Frontal cortex (tissue), 4 donors: ENCODE measurements around the gene POMT1. TPM values are rescaled to one million over a fixed set of nuclear protein-coding genes. Genes with fewer than 3 reads are reported as not detected.
"Not testable (repeated sequence)": the region's sequence is repeated elsewhere in the genome, so short reads cannot be mapped to it uniquely, and the experiment has no call there.

Source experiments
- DNase-seq, 2 donors: peaks; one replicate each; pipeline ENCODE4 v3.0.0; 2012; ENCODE audit warnings: low spot score in 2 of 2
- FAIRE-seq: peaks from 2 replicates; lab custom pipeline; 2012; peaks lifted over from hg19 to GRCh38; lab: Jason Lieb, UNC
- total RNA-seq: library from RNA; depleted of rRNA; stranded (reverse); fragments of >200 nt; gene quantifications from one replicate; pipeline ENCODE4 v1.2.3, GENCODE V29; 2014
- donor health status: control.
- donor health status: control.
- donor health status: control.

POMT1 gene
- total RNA-seq, 1 donor from 2014 or later: 42.4 TPM

DNA sequence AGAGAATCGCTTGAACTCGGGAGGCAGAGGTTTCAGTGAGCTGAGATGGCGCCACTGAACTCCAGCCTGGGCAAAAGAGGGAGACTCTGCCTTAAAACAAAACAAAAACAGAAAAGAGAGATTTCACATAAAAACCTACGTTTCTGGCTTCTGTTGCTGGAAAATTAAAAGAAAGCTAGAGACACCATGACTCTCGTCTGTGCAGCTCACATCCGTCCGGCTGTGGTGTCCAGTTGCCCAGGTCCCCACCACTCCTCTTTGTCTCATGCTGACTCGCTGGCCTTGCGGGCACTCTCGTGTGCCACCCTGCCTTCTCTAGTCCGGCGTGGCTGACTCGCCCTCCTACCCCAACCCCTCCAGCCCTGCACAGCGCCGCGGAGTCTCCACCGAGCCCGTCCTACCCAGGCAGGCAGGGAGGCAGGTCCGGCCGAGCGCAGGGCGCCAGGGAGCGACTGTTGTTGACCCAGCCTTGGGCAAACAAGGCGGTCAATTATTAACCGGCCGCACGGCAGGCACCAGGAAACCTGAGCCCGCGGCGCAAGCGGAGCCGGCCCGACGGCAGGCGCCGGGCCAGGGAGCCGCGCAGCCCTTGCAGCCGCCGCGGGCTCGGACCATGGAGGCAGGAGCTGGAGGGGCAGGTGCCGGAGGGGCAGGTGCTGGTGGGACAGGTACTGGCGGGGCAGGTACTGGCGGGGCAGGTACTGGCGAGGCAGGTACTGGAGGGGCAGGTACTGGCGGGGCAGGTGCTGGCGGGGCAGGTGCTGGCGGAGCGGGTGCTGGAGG lies 42.5 kb downstream of the POMT1 start, which contains the start of gene PRRT1B:
Gene PRRT1B, plus strand, starts transcription at position 521 of the 783 bp plus-strand sequence. Its CDS starts 93 bp downstream, at position 614.
- DNase-seq: no peak

DNA sequence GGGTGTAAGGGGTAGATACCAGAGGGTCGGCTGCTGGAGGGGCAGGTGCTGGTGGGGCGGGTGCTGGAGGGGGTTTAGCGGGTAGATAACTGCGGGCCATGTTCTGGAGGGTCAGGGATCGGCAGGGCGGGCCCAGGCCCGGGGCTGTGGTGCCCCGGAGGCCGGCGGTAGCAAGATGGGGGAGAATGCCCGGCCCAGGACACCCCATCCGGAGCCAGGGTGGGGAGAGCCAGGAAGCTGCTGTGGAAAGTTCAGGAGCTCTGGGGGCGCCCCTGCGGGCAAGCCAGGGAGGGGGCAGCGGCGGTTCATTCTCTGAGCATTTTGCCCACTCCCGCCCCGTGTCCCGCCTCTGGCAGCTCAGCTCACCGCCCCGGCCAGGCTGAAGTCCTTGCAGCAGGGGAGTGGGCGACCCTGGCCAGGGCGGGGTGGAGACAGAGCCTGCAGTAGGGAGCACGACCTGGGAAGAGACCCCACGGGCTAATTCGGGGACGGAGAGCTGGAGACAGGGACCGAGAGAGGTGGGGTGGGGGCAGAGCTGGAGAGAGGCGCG lies 43.1 kb downstream of the POMT1 start:
- DNase-seq (no peak), FAIRE-seq (no peak)

More for the DNA sequence above, 42.5 kb downstream of the POMT1 start, which contains the start of gene PRRT1B:
- no peak for FAIRE-seq

DNA sequence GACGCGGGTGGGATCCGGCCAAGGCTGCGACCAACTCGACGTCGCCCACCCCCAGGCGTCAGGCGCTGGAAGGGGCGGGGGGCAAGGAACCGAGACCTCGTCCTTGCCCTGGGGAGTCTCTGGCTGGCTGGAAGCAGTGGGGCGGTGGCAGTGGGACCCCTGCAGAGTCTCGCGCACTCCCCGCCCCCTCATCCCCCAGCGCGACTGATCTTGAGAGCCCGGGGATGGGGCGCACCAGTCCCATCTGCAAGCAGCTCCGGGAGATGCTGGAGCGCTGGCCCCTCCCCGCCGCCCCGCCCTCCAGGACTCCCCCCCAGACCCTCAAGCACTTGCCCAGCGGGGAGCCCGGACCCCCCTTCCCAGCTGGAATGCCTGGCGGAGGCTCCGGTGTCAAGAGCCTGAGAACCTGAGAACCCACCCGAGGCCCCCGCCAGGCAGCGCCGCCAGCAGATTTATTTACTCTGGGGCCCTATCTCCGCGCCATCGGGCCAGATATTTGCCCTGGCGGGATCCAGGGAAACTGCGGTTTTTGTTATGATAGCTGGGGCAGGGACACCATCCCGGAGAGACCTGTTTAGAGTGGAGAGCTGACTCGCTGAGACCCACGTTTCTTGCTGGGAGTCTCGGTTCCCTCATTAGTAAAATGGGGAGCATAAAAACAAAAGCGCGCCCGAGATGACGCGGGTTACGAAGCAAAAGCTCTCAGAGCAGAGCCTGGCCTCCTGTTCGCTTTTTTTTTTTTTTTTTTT lies 43.8 kb downstream of the POMT1 start:
- no peak for FAIRE-seq
- DNase-seq: no peak

DNA sequence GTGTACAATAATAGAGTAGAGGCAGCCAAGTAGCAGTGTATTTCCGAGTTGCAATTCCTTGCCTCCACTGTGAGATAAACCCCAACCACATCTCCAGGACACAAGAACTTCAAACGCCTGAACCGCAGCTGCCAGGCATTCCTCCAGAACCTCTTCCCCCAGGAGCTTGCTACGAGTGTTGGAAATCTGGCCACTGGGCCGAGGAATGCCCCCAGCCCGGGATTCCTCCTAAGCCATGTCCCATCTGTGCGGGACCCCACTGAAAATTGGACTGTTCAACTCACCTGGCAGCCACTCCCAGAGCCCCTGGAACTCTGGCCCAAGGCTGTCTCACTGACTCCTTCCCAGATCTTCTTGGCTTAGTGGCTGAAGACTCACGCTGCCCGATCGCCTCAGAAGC lies 46.5 kb downstream of the POMT1 start:
- FAIRE-seq, DNase-seq: not testable (repeated sequence)

DNA sequence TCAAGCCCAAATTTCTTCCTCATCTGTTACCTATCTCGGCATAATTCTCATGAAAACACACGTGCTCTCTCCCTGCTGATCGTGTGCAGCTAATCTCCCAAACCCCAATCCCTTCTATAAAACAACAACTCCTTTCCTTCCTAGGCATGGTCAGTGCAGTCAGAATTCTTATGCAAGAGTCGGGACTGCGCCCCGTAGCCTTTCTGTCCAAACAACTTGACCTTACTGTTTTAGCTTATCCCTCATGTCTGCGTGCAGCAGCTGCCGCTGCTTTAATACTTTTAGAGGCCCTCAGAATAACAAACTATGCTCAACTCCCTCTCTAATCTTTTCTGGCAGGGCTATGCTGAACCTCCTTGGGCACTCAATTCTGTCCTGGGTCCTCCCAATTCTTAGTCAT lies 47.7 kb downstream of the POMT1 start:
- not testable (repeated sequence) for DNase-seq, FAIRE-seq

DNA sequence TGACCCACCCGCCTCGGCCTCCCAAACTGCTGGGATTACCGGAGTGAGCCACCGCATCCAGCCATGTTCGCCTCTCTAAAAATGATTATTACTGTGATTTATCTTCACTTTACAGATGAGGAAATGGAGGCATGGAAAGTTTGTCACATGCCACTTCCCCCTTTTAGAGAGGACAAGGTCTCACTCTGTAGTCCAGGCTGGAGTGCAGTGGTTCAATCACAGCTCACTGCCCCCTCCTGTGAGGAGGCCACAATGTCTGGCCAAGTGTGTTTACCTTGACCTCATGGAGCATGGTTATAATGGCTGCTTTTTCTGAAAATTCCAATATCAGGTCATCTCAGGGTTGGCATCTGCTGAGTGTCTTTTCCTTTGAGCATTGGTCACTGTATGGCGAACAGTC lies 49.3 kb downstream of the POMT1 start:
- DNase-seq (no peak), FAIRE-seq (no peak)

DNA sequence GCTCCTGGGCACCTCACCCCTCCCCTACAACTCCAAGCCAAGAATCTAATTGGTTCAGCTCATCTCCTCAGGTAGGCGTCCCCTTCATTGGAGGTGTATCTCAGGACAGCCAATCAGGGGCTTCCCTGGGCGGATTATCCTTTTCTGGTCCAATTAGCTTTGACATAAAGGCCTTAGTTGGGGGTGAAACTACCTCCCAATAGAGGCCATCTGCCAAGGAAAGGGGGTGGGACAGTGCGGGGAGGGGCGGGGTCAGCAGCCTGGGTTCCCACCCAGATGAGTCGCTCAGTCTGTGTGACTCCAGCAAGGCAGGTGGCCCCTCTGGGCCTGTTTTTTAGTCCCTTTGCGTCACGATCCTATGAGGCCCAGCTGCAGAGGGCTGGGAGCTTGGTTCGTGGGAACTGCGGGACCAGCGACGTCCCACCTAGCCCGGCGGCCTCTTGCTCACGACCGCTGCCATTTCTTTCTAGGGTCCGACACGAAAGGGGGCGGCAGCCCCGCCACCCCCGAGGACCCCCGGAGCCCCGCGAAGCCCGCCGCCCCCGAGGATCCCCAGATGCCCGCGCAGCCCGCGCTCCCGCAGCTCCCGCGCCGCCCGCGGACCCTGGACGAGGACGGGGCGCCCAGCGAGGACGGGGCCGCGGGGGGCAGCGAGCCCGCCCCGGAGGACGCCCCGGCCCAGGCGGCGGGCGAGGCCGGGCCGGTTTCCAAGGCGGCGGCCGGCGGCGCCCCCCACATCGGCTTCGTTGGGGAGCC lies 51.5 kb downstream of the POMT1 start:
- DNase-seq (no peak), FAIRE-seq (no peak)

DNA sequence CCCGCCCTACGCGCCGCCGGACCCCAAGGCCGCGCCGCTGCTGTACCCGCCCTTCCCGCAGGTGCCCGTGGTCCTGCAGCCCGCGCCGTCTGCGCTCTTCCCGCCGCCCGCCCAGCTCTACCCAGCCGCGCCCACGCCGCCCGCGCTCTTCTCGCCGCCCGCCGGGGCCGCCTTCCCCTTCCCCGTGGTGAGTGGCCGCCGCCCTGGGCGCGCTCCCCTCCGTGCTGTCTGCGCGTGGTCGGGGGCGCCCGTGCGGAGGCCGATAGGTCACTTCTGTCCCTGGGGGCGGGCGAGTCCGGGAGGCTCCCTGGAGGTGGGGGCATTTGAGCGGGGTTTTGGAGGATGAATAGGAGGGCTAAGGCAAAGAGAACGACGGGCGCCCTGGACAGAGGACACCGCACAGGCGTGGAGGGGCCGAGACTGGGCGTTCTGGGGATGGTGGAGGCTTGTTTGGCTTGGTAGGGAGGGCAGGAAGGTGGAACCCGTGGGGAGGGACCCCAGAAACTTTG lies 52.2 kb downstream of the POMT1 start:
- FAIRE-seq (no peak), DNase-seq (no peak)

DNA sequence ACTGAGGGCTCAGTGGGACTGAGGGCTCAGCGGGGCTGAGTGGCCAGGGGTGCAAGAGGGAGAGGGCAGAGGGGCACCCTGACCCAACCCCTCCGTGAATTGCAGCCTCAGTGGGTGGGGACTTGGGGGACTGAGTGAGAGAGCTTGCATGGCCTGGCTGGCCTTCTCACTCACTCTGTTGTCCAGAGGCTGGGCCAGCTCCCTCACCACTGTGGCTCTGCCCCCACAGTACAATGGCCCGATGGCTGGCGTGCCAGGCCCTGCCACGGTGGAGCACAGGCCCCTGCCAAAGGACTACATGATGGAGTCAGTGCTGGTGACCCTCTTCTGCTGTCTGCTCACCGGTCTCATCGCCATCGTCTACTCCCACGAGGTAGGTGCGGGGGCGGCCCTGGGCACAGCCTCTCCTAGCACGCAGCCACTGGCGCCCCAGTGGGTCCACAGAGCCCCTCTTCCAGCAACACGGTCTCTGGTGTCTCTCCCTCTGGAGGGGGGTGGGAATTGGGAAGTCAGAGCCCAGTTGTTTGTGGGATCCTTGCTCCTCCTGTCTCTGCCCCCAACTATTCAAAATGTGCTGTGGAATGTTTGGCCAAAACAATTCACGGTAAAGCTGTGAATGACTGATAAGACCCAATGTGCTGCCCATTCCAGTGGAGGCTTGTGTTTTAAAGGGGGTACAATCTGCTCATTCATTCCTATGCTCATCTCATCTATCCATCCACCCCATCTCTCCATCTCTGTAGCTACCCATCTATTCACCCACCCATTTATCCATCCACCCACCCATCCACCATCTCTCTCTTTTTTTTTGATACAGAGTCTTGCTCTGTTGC lies 53.3 kb downstream of the POMT1 start:
- DNase-seq (no peak), FAIRE-seq (no peak)

DNA sequence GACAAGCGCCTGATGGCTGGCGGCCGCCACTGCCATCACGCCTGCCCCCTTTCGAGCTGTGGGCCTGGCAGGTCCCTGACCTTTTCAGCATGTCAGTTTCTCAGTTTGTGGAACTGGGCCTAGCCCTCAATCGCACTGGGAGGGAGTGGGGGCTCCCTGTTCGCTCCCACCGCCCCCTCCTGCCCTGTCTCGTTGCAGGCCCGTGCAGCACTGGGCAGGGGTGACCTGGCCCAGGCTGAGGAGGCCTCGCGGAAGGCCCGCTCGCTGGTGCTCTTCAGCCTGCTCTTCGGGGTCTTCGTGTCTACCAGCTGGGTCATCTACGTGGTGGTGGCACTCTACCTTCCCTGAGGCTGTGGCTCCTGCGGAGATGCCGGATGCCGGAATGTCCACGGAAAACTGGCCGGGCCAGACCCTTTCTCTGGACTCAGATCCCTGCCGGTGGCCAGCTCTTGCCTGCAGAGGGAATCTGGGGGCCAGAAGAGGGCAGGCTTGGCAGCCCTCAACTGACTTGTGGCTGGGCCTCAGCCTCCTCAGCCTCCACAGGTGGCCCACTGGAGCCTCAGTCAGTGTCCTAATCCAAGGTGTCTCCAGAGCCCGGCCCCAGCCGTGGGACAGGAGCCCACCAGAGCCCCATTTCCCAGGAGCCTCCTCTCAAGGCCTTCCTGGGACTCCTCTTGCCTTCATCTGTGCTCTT lies 55.3 kb downstream of the POMT1 start:
- FAIRE-seq: no peak
- DNase-seq: no peak

DNA sequence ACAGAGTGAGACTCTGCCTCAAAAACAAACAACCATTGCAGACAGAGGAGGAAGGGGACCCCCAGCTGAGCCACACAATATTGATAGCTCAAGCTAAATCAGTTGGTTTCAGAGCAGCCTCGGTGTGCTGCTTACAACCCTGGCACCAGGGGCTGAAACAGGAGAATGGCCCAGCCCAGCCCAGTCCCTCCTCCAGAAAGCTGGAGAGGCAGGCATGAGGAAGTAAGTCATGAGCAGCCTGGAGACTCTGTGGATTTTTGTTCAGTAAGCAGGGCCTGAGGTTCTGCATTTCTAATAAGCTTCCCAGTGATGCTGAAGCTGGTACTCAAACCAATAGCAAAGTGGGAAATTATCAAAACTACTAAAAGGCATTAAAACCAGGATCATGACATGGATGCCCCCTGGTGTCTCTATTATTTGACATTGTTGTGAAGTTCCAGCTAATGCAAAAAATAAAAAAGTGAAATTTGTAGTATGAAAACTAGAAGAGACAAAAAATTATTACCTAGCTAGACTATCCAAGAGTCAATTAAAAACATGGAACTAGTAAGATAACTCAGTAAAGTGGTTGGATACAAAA lies 56.8 kb downstream of the POMT1 start:
- FAIRE-seq: no peak
- no peak for DNase-seq

DNA sequence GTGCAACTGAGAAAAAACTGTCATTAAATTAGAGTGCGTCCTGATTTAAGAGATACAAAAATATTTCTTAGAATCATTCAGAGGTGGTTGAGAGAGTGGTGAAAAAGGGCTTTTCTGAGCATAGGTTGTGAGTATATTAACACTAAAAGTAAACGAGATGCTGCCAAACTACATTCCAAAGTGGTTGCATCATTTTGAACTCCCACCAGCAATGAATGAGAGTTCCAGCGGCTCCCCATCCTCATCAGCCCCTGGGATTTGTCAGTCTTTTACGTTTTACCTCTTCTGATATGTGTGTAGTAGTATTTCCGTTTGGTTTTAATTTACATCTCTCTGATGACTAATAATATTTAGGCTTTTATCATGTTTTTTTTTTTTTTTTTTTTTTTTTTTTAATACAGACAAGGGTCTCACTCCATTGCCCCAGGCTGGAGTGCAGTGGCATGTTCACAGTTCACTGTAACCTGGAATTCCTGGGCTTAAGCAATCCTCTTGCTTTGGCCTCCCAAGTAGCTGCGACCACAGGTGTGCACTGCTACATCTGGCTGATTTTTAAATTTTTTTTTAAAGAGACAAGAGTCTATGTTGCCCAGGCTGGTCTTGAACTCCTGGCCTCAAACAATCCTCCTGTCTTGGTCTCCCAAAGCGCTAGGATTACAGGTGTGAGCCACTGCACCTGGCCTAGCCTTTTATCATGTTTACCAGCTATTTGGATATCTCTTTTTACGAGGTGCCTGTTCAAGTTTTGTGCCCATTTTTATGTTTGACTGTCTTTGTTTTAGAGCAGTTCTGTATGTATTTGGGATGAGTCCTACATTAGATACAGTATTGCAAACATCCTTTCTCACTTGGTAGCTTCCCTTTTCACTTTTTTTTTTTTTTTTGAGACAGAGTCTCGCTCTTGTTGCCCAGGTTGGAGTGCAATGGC lies 59.6 kb downstream of the POMT1 start:
- FAIRE-seq: no peak
- DNase-seq: no peak

DNA sequence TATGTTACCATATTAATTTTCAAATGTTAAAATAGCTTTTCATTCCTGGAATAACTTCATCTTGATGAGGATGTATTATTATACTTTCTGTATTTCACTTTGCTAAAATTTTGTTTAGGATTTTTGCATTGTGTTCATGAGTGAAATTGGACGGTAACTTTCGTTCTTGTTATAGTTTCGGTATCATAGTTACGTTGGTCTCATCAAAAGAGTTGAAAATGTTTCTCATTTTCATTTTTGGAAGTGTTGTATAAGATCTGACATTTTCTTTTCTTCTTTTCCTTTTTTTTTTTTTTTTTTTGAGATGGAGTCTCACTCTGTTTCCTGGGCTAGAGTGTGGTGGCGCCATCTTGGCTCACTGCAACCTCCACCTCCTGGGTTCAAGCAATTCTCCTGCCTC lies 62.7 kb downstream of the POMT1 start:
- no peak for DNase-seq
- FAIRE-seq: no peak

DNA sequence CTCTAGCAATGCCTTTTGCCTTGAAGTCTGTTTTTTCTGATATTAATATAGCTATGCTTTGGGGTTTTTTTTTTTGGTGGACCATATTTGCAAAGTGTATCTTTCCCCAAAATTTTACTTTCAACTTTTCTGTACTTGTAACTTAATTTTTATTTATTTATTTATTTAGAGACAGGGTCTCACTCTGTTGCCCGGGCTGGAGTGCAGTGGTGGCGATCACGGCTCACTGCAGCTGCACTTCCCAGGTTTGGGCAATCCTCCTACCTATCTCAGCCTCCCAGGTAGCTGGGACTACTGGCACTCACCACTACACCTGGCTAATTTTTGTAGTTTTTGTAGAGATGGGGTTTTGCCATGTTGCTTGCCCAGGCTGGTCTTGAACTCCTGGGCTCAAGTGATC lies 63.4 kb downstream of the POMT1 start:
- FAIRE-seq (no peak), DNase-seq (no peak)

DNA sequence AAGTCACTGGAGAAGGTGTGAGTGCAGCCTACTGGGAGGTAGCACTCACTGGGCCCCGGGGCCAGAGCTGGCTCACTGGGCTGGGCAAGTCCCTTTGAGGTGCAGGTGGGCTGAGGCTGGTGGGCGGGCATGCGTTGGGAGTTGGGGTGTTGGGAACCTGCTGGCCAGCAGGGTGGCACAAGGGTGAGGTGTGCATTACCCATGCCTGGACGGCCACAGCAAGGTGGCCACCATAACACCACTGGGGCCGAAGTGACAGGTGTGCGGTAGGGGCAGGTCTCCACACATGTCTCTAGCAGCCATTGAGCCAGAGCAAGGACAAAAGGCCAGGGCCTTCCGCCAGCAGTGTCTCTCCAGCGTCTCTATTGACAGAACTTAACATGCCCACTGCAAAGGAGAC lies 65.2 kb downstream of the POMT1 start:
- FAIRE-seq (no peak), DNase-seq (no peak)
